HPDE6-E6E7 (cell line): ENCODE data around the gene FHOD1.

Experiments
- DNase-seq: peaks from one replicate; pipeline ENCODE4 v3.0.0; 2011; ENCODE audit warnings: missing footprints; ENCODE audit errors: extremely low spot score

FHOD1 gene

GRCh38 chr16:67247192-67248072, at the start of gene FHOD1:
Gene FHOD1, minus strand, starts transcription at chr16:67247481. Its CDS starts 71 bp downstream, at chr16:67247410.
- peak; percentile 97 for DNase-seq

- DNase-seq = no peak
Observed at GRCh38 chr16:67296420-67296819, 49.1 kb upstream of the FHOD1 start.

- DNase-seq = no peak
Observed at GRCh38 chr16:67294938-67295361, 47.7 kb upstream of the FHOD1 start.

GRCh38 chr16:67294171-67294757, 47.0 kb upstream of the FHOD1 start:
- no peak for DNase-seq

GRCh38 chr16:67291461-67291860, 44.2 kb upstream of the FHOD1 start:
- DNase-seq = no peak

GRCh38 chr16:67287960-67288359, 40.7 kb upstream of the FHOD1 start:
- no peak for DNase-seq

- DNase-seq = no peak
Observed at GRCh38 chr16:67286441-67287235, 39.4 kb upstream of the FHOD1 start.

- no peak for DNase-seq
Observed at GRCh38 chr16:67284699-67285646, 37.7 kb upstream of the FHOD1 start.

GRCh38 chr16:67283826-67284555, 36.7 kb upstream of the FHOD1 start:
- no peak for DNase-seq

- no peak for DNase-seq
Observed at GRCh38 chr16:67283039-67283825, 36.0 kb upstream of the FHOD1 start.

- DNase-seq = no peak
Observed at GRCh38 chr16:67282447-67282805, 35.1 kb upstream of the FHOD1 start.

GRCh38 chr16:67281536-67282446, 34.5 kb upstream of the FHOD1 start:
- DNase-seq = no peak

GRCh38 chr16:67280090-67281015, 33.1 kb upstream of the FHOD1 start:
- no peak for DNase-seq

GRCh38 chr16:67279296-67280089, 32.2 kb upstream of the FHOD1 start, which contains the start of gene PLEKHG4:
Gene PLEKHG4, plus strand, starts transcription at chr16:67279532. Its CDS starts 513 bp downstream, at chr16:67280045.
- DNase-seq = peak; percentile 96

GRCh38 chr16:67278773-67279295, 31.6 kb upstream of the FHOD1 start:
- peak; percentile 77 for DNase-seq
